ENCODE data around the gene IGSF22.
A peak's percentile ranks its signal among the peaks of the same experiment; 100 is the strongest.

The IGSF22 gene

GRCh38 chr11:18743365-18743764 is 17.4 kb upstream of the IGSF22 start:
- DNase-seq: no peak

GRCh38 chr11:18741783-18742182 is 15.8 kb upstream of the IGSF22 start:
- no peak for DNase-seq

DNA sequence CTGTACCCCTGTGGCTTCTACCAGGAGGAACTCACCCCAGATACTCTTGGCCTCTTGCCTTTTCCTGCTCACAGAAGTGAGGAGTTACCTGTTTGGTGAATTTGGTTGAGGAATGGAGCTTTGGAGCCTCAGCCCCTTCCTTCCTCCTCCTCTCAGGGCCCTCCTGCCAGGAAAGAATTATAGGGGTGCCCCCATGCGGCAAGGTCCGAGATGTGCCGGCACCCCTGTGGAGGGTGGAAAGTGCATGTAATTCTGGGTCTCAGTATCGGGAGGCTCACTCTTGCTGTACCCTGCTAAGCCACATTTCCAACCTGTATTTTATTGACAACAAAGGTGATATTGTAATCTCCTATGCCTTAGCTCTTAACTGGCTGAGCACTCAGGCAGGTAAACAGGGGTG is 13.7 kb upstream of the IGSF22 start:
- no peak for DNase-seq

- no peak for DNase-seq
Observed at GRCh38 chr11:18737642-18738041, 11.7 kb upstream of the IGSF22 start.

DNA sequence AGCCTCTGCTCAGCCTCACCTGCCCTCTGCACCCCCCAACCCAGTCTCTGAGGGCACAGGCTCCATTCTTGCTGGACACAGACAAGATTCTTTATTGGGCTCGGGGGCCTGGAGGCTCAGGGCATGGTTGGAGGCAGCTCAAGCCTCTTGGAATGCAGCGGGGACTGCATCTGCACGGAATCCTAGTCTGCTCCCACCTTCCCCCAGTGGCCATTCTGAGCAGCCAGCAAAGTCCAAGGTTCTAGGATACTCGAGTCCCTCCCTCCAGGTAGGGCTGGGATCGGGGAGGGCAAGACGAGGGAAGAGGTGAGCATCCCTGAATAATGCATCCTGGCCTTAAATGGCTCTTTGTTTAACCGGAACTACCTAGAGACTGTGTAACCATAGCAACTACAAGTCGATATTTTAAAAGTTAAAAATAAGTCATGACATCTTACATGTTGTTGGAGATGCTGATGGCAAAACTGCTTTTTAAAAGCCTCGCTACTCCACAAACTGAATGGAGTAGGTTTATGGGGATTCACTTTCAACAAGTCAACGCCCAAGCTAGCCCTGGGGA is 10.7 kb upstream of the IGSF22 start:
- DNase-seq: no peak

- DNase-seq: no peak
Observed at GRCh38 chr11:18733202-18733601, 7.2 kb upstream of the IGSF22 start.

DNA sequence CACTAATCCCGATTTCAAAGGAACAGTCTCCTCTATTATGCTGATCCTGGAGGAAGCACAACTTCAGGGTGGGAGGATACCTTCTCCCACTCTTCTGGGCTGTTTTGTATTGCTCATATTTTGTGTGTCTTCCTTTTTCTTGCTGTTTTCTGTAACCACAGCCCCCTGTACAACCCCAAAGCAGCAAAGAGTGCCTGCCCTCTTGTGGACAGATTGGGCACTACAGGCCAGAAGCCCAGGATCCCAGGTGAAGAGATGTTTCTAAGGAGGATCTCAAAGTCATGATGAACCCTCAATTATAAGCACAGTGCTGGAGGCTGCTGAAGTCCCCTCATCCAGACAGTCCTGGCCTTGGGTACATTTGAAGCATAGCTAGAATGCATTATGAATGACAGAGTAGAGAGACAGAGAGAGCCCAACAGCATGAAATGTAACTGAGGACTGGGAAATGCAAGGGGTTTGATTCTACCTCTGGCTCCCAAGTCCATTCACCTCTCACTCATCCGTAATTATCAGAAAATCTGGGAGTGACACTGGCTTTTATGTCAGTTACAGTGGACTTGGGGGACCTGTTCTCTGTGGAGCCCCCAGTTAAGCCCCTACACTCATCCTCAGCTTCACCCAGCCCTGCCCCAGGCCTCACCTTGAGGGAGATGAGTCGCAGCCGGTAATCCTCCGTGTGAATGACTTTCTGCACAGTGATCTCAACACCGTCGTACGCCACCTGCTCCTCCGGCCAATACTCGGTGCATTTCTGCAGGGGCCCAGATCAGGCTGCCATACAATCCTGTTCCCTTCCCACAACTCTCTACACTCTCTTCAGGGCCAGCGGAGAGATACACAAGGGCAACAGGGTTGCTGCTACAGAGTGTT is 6.2 kb upstream of the IGSF22 start:
- DNase-seq: peak; percentile 76

- DNase-seq: no peak
Observed at GRCh38 chr11:18731441-18731840, 5.5 kb upstream of the IGSF22 start.

GRCh38 chr11:18730020-18730419 is 4.0 kb upstream of the IGSF22 start:
- DNase-seq: no peak

DNA sequence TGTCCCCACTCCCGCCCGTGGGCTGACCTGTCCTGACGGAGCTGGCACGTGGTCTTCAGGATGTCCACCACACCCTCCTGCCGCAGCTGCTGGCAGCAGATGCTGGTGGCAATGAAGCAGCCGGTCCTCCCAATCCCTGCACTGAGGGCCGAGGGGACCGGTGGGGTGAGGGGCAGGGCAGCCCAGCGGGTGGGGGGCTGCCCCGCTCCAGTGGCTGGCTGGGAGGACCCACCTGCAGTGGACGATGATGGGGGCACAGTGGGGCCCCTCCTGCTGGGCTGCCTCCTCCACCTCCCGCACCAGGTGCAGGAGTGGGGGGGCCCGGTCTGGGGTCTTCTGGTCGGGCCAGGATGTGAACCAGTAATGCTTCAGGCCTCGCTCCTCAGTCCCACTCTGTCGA is 3.4 kb upstream of the IGSF22 start:
- DNase-seq: no peak

DNA sequence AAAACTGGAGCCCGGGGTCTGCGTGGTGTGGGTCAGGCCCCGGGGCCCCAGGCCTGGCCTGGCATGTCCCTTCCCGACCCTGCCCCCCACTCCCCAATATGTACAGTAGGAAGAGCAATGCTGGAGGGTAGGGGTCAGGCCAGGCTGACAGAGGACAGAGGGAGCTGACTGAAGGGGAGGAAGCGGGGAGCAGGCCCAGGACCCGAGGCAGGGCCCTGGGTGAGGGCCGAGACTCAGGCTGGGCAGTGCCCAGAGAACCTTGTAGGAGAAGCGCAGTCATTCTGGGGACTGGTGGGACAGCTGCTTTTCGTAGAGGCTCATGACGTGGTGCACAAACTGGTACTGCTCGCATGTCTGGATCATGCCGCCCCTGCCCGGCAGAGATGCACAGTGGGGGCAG is 2.7 kb upstream of the IGSF22 start:
- no peak for DNase-seq

- peak; percentile 35 for DNase-seq
Observed at GRCh38 chr11:18727479-18728236, 1.7 kb upstream of the IGSF22 start.

DNA sequence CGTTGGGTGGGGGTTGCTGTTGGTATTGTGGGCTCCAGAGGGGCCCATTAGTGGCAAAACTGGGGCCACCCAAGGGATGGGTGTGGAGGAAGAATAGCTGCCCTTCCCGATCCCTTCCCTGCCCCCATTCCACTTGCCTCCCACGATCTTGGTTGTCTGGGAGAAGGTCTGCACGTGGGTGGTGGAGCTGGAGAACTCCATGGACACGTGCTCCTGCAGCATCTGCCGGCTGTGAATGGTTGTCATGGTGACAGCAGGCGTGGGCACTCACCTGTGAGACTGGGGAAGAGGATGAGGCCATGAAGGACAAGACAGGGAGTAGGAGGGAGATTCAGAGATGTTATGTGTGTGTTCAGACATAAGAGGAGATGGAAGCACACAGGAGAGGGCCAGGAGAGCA is 2.0 kb downstream of the IGSF22 start:
- DNase-seq: no peak

DNA sequence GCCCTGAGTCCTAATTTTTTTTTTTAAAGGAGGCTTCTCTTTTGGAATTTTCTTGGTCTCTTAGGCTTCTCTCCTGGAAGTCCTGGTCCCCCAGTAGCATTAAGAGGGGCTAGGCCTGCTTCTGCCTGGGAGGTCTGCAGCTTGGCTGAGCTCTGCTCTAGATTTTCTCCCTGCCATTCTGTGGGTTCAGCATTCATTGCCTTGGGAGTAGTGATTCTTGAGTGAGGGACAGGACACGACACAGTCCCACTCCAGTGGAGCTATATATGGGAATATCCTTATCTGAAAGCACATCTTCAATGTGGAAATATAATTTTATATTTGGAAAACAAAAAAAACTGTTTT is 3.7 kb downstream of the IGSF22 start:
- no peak for DNase-seq

DNA sequence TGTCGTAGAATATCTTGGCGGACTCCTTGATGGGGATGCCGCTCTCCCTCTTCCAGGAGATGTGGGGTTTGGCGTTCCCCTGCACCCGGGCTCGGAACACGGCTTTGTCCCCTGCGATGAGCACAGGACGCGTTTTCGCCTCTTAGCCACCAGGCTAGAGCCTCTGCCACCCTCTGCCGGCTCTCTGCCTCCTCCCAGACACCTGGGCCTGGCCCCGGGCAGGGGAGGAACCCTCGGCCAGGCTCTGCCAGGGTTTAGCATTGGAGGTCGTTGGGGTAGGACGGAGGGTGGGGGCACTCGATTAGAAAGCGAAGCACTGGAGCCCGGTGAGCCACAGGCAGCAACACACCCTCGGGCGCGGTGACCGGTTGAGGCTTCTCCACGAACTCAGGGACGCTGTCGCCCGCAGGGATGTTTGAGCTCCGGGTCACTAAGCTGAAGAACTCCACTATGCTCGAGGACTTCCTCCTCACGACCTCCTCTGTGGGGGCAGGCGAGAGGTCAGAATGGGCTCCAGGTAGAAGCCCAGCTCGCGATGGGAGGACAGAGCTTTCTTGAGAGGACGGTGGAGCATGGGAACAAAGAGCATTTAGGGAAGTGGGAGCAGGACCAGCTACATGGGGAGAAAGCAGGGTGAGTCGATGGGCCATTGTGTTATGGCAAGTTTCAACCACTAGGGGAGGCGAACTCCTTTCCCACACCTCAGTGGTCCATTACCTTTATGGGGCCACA is 4.3 kb downstream of the IGSF22 start:
- peak; percentile 87 for DNase-seq

DNA sequence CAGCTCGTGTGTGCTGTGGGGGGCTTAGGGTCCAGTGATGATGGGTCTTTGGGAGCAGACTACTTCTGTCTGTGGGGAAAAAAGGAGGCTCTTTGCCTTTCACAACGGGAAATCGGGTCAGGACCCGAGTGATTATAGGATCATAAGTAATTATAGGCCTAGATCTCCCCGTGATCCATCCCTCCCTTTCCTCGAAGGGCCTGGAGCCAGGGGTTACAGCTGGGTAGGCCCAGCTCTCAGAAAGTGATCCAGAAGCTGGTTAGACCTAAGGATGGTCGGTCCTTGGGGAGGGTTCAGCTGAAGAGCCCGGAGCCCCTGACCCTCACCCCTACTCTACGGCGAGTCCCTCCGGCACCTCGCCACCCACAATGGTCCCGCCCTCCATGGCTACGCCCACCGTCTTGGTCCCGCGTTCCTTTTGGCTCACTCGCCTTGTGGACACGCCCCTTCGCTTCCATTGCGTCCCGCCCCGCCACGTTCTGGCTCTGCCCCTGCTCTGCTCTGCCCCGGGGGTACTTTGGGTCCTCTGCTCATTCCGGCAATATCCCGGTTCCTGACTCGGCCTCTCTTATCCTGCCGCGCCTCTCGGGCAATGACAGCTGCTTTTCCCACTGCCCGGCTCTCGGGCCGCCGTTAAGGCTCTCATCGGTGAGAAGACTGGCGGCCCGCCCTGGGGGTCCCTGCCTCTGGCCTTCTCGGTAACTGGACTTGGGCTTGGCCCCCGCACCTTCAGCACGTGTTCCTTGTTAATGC is 5.0 kb downstream of the IGSF22 start:
- DNase-seq: peak; percentile 92

GRCh38 chr11:18720091-18720807 is 5.7 kb downstream of the IGSF22 start:
- no peak for DNase-seq

DNA sequence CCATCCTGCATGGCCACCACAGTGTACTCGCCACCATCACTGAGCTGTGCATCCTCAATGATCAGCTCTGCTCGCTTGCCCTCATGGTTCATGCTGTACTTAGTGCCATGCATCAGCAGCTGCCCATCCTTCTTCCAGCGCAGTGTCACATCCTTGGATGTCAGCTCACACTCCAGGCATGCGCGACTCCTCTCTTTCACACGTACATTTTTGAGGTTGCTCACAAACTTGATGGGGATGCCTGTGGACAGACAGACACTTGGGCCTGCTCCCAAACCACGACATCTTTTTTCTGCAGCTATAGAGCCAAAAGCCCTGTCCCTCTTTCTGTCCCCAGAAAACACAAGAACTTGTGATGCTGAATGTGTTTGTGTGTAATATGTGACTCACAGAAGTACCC is 10.5 kb downstream of the IGSF22 start:
- DNase-seq: no peak

GRCh38 chr11:18714443-18714780 is 11.6 kb downstream of the IGSF22 start:
- no peak for DNase-seq

GRCh38 chr11:18713646-18714442 is 12.1 kb downstream of the IGSF22 start:
- no peak for DNase-seq

DNA sequence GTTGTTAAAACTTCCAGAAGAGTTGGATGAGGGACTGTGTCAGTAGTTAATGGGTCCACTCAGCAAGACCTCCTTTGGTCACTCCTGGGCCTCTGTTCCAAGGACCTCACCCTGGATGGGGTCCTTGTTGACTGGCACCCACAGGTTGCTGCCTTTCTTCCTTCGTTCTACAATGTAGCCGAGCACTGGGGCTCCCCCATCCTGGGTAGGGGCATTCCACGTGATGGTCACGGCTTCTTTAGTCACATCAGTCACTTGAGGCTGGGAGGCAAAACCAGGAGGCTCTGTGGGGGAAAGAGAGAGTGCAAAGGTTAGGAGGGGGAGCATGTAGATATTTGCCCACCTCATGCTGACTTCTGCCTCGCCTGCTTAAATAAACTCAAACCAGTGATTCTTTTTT is 15.4 kb downstream of the IGSF22 start:
- no peak for DNase-seq
